Measurements from ENCODE around the gene UBE3A. TPM values are rescaled to one million over a fixed set of nuclear protein-coding genes. Genes with fewer than 3 reads are reported as not detected.

The UBE3A gene
- total RNA-seq, 2 experiments from 2014 or later: 87.7 to 92.2 TPM

- H3K36me3 Mint-ChIP-seq (ENCODE audit: low read depth): no peaks in the 10 kb centered on the region
- POLR2A ChIA-PET: no interaction called here
- H3K4me3 Mint-ChIP-seq: no peak overlapping the region
These were observed 151.0 kb downstream of the UBE3A start for GRCh38 chr15:25287823-25288222.

More at GRCh38 chr15:25287823-25288222, 151.0 kb downstream of the UBE3A start:
- DNase-seq (no peak), ATAC-seq (no peak)
- CTCF ChIA-PET: no interaction called here
- Mint-ChIP-seq H3K27ac (no peak overlapping the region), H3K27me3 (ENCODE audit: low read depth) (no peaks in the 10 kb centered on the region), H3K9me3 (ENCODE audit: insufficient read depth) (peaks cover 27% of the 10 kb centered on the region), H3K4me1 (ENCODE audit: low read depth) (no peaks in the 10 kb centered on the region)

Data from activated CD8-positive, alpha-beta T cell treated with anti-CD3 and anti-CD28 coated beads, Interleukin-2, amount 10 ng/mL, durations not matched to agents 7 days and 5 days (primary cell).